SK-N-SH treated with all-trans-retinoic acid at 6 μM for 48 hours (cell line): ENCODE results near the gene CD22.

Experiments used
- ATAC-seq: fragments of 200-7000 bp; cut with Tn5 transposase; 3 replicates; pipeline ENCODE4 v1.9.1; 2020; ENCODE audit warnings: mild to moderate bottlenecking, moderate library complexity
- ARNTL ChIP-seq: fragments of 450-650 bp; formaldehyde crosslinking; IDR thresholded peaks from 2 replicates; pipeline ENCODE4 v1.5.0; 2020; ENCODE audit warnings: low read depth, mild to moderate bottlenecking, moderate library complexity, borderline replicate concordance
- ESRRG ChIP-seq: fragments of 250-450 bp; sonication (Bioruptor Pico); IDR thresholded peaks from 2 replicates; pipeline ENCODE4 v1.6.1; 2021; ENCODE audit warnings: mild to moderate bottlenecking
- GLIS3 ChIP-seq: fragments of 250-450 bp; sonication (Bioruptor Pico); IDR thresholded peaks from 2 replicates; pipeline ENCODE4 v1.5.0; 2020; ENCODE audit warnings: mild to moderate bottlenecking, moderate library complexity
- ISL1 ChIP-seq: fragments of 250-450 bp; sonication (Bioruptor Pico); IDR thresholded peaks from 2 replicates; pipeline ENCODE4 v2.1.2; 2022; ENCODE audit warnings: mild to moderate bottlenecking, moderate library complexity
- OSR1 ChIP-seq: fragments of 250-450 bp; sonication (Bioruptor Pico); IDR thresholded peaks from 2 replicates; pipeline ENCODE4 v1.8.0; 2022; ENCODE audit warnings: moderate library complexity, mild to moderate bottlenecking, inconsistent platforms
- PPARA ChIP-seq: fragments of 250-450 bp; sonication (Bioruptor Pico); IDR thresholded peaks from 2 replicates; pipeline ENCODE4 v1.5.0; 2020; ENCODE audit warnings: mild to moderate bottlenecking, borderline replicate concordance
- RARB ChIP-seq: fragments of 250-450 bp; sonication (Bioruptor Pico); IDR thresholded peaks from 2 replicates; pipeline ENCODE4 v1.8.0; 2021; ENCODE audit warnings: mild to moderate bottlenecking, moderate library complexity
- SNAI2 ChIP-seq: fragments of 250-450 bp; sonication (Bioruptor Pico); IDR thresholded peaks from 2 replicates; pipeline ENCODE4 v1.5.0; 2020; ENCODE audit warnings: mild to moderate bottlenecking, moderate library complexity
- TCF4 ChIP-seq: fragments of 250-450 bp; sonication (Bioruptor Pico); IDR thresholded peaks from 2 replicates; pipeline ENCODE4 v1.8.0; 2021; ENCODE audit warnings: mild to moderate bottlenecking, moderate library complexity, borderline replicate concordance
- TOX ChIP-seq: fragments of 250-450 bp; sonication (Bioruptor Pico); IDR thresholded peaks from 2 replicates; pipeline ENCODE4 v1.8.0; 2021; ENCODE audit warnings: mild to moderate bottlenecking, moderate library complexity, borderline replicate concordance
- ZC3H10 ChIP-seq: fragments of 250-450 bp; sonication (Bioruptor Pico); IDR thresholded peaks from 2 replicates; pipeline ENCODE4 v1.5.1; 2021; ENCODE audit warnings: mild to moderate bottlenecking, moderate library complexity
- ZFP3 ChIP-seq: fragments of 250-450 bp; sonication (Bioruptor Pico); IDR thresholded peaks from 2 replicates; pipeline ENCODE4 v1.5.0; 2020; ENCODE audit warnings: mild to moderate bottlenecking, moderate library complexity
- ZFP30 ChIP-seq: fragments of 450-650 bp; formaldehyde crosslinking; IDR thresholded peaks from 2 replicates; pipeline ENCODE4 v1.5.0; 2022; ENCODE audit warnings: mild to moderate bottlenecking, moderate library complexity
- ZNF565 ChIP-seq: fragments of 450-650 bp; formaldehyde crosslinking; conservative IDR thresholded peaks from 2 replicates; pipeline ENCODE4 v1.5.0; 2020; ENCODE audit warnings: low read depth, mild to moderate bottlenecking, moderate library complexity
- ZNF70 ChIP-seq: fragments of 450-650 bp; formaldehyde crosslinking; IDR thresholded peaks from 2 replicates; pipeline ENCODE4 v1.5.0; 2020; ENCODE audit warnings: mild to moderate bottlenecking, moderate library complexity
- ZNF8 ChIP-seq: fragments of 450-650 bp; formaldehyde crosslinking; IDR thresholded peaks from 2 replicates; pipeline ENCODE4 v1.5.0; 2020; ENCODE audit warnings: mild to moderate bottlenecking, moderate library complexity
- TF ChIP-seq, protein P1 (sequence below): fragments of 250-450 bp; sonication (Bioruptor Pico); IDR thresholded peaks from 2 replicates; pipeline ENCODE4 v1.8.0; 2020; ENCODE audit warnings: mild to moderate bottlenecking, moderate library complexity, borderline replicate concordance
- TF ChIP-seq, protein P2 (sequence below): fragments of 250-450 bp; sonication (Bioruptor Pico); IDR thresholded peaks from 2 replicates; pipeline ENCODE4 v1.8.0; 2021; ENCODE audit warnings: low read depth, mild to moderate bottlenecking, moderate library complexity, borderline replicate concordance
- TF ChIP-seq, protein P3 (sequence below): fragments of 250-450 bp; sonication (Bioruptor Pico); IDR thresholded peaks from 2 replicates; pipeline ENCODE4 v1.5.0; 2020; ENCODE audit warnings: mild to moderate bottlenecking, moderate library complexity
- TF ChIP-seq, protein P4 (sequence below): fragments of 250-450 bp; sonication (Bioruptor Pico); IDR thresholded peaks from 2 replicates; pipeline ENCODE4 v1.5.1; 2021; ENCODE audit warnings: mild to moderate bottlenecking, moderate library complexity
- TF ChIP-seq, protein P5 (sequence below): fragments of 250-450 bp; sonication (Bioruptor Pico); IDR thresholded peaks from 2 replicates; pipeline ENCODE4 v1.5.1; 2020; ENCODE audit warnings: low read depth, mild to moderate bottlenecking, moderate library complexity

Gene CD22

DNA sequence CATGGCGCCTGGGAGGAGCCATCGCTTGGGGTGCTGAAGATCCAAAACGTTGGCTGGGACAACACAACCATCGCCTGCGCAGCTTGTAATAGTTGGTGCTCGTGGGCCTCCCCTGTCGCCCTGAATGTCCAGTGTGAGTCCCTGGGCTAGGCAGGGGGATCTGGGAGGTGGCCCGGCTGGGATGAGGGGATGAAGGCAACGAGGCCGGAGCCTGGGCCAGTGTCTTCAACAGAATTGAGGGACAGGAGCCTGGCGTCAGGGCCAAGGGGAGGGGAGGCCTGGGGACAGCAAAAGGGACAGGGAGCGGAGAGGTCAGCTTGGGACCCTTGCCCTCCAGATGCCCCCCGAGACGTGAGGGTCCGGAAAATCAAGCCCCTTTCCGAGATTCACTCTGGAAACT, 12.0 kb downstream of the CD22 start (continued):
- TF ChIP-seq ESRRG (CRISPR knock-in tag) = no peak
- TF ChIP-seq ZNF70 (CRISPR knock-in tag) = no peak
- TF ChIP-seq PPARA (CRISPR knock-in tag) = no peak

DNA sequence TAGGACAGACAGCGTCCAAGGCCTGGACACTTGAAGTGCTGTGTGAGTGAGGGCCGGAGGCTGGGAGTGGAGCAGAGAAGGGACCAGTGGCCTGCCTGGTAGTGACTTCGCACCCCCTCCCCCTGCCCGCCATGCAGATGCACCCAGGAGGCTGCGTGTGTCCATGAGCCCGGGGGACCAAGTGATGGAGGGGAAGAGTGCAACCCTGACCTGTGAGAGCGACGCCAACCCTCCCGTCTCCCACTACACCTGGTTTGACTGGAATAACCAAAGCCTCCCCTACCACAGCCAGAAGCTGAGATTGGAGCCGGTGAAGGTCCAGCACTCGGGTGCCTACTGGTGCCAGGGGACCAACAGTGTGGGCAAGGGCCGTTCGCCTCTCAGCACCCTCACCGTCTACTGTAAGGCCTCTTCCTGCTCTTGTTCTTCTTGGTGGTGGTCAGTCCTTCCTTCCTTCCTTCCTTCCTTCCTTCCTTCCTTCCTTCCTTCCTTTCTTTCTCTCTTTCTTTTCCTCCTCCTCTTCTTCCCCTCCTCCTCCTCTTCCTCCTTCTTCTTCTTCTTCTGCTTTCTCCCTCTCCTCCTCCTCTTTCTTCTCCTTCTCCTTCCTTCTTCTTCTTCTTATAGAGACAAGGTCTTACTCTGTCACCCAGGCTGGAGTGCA, 12.7 kb downstream of the CD22 start:
- TF ChIP-seq PPARA (CRISPR knock-in tag) (no peak), ZNF70 (CRISPR knock-in tag) (no peak), SNAI2 (CRISPR knock-in tag) (no peak), OSR1 (no peak), ZFP3 (CRISPR knock-in tag) (no peak), GLIS3 (no peak), RARB (no peak), TCF4 (CRISPR knock-in tag) (no peak), ISL1 (CRISPR knock-in tag) (no peak), TOX (no peak), ESRRG (CRISPR knock-in tag) (no peak), ARNTL (CRISPR knock-in tag) (no peak)
- TF ChIP-seq, protein P1, sequence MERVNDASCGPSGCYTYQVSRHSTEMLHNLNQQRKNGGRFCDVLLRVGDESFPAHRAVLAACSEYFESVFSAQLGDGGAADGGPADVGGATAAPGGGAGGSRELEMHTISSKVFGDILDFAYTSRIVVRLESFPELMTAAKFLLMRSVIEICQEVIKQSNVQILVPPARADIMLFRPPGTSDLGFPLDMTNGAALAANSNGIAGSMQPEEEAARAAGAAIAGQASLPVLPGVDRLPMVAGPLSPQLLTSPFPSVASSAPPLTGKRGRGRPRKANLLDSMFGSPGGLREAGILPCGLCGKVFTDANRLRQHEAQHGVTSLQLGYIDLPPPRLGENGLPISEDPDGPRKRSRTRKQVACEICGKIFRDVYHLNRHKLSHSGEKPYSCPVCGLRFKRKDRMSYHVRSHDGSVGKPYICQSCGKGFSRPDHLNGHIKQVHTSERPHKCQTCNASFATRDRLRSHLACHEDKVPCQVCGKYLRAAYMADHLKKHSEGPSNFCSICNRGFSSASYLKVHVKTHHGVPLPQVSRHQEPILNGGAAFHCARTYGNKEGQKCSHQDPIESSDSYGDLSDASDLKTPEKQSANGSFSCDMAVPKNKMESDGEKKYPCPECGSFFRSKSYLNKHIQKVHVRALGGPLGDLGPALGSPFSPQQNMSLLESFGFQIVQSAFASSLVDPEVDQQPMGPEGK = no peak
- TF ChIP-seq, protein P2, sequence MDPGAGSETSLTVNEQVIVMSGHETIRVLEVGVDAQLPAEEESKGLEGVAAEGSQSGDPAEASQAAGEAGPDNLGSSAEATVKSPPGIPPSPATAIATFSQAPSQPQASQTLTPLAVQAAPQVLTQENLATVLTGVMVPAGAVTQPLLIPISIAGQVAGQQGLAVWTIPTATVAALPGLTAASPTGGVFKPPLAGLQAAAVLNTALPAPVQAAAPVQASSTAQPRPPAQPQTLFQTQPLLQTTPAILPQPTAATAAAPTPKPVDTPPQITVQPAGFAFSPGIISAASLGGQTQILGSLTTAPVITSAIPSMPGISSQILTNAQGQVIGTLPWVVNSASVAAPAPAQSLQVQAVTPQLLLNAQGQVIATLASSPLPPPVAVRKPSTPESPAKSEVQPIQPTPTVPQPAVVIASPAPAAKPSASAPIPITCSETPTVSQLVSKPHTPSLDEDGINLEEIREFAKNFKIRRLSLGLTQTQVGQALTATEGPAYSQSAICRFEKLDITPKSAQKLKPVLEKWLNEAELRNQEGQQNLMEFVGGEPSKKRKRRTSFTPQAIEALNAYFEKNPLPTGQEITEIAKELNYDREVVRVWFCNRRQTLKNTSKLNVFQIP (CRISPR knock-in tag) = no peak
- TF ChIP-seq, protein P3, sequence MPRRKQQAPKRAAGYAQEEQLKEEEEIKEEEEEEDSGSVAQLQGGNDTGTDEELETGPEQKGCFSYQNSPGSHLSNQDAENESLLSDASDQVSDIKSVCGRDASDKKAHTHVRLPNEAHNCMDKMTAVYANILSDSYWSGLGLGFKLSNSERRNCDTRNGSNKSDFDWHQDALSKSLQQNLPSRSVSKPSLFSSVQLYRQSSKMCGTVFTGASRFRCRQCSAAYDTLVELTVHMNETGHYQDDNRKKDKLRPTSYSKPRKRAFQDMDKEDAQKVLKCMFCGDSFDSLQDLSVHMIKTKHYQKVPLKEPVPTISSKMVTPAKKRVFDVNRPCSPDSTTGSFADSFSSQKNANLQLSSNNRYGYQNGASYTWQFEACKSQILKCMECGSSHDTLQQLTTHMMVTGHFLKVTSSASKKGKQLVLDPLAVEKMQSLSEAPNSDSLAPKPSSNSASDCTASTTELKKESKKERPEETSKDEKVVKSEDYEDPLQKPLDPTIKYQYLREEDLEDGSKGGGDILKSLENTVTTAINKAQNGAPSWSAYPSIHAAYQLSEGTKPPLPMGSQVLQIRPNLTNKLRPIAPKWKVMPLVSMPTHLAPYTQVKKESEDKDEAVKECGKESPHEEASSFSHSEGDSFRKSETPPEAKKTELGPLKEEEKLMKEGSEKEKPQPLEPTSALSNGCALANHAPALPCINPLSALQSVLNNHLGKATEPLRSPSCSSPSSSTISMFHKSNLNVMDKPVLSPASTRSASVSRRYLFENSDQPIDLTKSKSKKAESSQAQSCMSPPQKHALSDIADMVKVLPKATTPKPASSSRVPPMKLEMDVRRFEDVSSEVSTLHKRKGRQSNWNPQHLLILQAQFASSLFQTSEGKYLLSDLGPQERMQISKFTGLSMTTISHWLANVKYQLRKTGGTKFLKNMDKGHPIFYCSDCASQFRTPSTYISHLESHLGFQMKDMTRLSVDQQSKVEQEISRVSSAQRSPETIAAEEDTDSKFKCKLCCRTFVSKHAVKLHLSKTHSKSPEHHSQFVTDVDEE (CRISPR knock-in tag) = no peak
- TF ChIP-seq, protein P4, sequence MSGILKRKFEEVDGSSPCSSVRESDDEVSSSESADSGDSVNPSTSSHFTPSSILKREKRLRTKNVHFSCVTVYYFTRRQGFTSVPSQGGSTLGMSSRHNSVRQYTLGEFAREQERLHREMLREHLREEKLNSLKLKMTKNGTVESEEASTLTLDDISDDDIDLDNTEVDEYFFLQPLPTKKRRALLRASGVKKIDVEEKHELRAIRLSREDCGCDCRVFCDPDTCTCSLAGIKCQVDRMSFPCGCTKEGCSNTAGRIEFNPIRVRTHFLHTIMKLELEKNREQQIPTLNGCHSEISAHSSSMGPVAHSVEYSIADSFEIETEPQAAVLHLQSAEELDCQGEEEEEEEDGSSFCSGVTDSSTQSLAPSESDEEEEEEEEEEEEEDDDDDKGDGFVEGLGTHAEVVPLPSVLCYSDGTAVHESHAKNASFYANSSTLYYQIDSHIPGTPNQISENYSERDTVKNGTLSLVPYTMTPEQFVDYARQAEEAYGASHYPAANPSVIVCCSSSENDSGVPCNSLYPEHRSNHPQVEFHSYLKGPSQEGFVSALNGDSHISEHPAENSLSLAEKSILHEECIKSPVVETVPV = no peak
- TF ChIP-seq, protein P5, sequence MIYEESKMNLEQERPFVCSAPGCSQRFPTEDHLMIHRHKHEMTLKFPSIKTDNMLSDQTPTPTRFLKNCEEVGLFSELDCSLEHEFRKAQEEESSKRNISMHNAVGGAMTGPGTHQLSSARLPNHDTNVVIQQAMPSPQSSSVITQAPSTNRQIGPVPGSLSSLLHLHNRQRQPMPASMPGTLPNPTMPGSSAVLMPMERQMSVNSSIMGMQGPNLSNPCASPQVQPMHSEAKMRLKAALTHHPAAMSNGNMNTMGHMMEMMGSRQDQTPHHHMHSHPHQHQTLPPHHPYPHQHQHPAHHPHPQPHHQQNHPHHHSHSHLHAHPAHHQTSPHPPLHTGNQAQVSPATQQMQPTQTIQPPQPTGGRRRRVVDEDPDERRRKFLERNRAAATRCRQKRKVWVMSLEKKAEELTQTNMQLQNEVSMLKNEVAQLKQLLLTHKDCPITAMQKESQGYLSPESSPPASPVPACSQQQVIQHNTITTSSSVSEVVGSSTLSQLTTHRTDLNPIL (CRISPR knock-in tag) = no peak

DNA sequence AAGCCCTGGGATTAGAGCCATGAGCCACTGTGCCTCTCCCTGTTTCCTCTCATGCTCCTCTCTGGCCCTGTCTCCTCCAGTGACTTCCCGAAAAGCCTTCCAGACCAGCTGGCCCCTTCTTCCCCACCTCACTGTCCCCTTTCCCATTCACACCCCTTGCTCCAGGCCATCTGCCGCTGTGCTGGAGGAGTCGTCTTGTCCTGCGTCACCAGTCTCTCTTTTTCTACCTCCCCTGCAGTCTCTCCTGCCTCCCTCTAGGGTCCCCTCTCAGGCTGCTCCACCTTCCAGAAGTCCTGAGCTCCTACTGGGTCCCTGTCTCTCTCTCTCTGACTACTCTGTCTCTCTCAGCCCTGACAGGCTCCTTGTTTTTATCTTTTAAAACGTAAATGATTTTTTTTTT, 13.4 kb downstream of the CD22 start:
- peak; percentile 19; the same call in 1 of the 3 replicates for ATAC-seq
- TF ChIP-seq ZC3H10 (CRISPR knock-in tag) (no peak), ZFP30 (CRISPR knock-in tag) (no peak), ZNF565 (CRISPR knock-in tag) (no peak), TCF4 (CRISPR knock-in tag) (no peak), OSR1 (no peak), ARNTL (CRISPR knock-in tag) (no peak), PPARA (CRISPR knock-in tag) (no peak), GLIS3 (no peak), ZFP3 (CRISPR knock-in tag) (no peak), ZNF8 (CRISPR knock-in tag) (no peak)
- TF ChIP-seq, protein P1 = no peak
- TF ChIP-seq, protein P4 = no peak
- TF ChIP-seq, protein P5 (CRISPR knock-in tag) = no peak

More for the DNA sequence above, 12.7 kb downstream of the CD22 start:
- ATAC-seq = no peak
